ENCODE results near the gene TLK1.

DNA sequence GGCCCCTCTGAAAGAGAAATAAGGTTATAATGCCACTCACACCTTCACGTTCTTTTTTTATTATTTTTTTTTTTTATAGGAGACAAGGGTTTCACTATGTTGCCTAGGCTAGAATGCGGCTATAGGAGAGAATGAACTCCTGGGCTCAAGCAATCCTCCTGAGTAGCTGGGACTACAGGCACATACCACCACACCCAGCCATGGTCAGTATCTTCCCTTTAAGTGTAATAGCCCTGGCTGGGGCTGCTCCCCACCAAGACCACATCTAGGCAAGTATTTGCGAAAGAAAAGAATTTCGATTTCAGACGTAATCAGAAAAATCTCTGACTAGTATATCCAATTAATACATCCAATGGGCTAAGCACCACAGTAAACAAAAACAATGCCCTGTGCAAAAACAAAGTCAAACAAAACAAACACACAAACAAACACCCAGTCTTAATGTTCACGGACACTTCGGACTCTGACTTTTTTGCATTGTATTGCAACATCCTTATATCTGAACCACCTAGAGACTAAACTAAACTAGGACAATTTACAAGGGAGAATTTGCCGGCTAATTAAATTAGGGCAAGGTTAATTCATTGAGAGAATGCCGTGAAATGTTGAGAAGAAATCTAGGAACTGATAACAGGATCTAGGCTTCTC is 49.6 kb upstream of the TLK1 start:
- no peak for TF ChIP-seq CTCF (IDR thresholded peaks at IDR 0.05)
- TF ChIP-seq POLR2A (IDR thresholded peaks at IDR 0.05), result no peak

All from right lobe of liver (tissue), 4 donors.